ENCODE results near the gene CAPN2. TPM values are rescaled to one million over a fixed set of nuclear protein-coding genes. Genes with fewer than 3 reads are reported as not detected.

Gene CAPN2
- total RNA-seq, 1 experiment from 2014 or later, result 459 TPM

GRCh38 chr1:223792046-223792445 lies 79.7 kb downstream of the CAPN2 start:
- Histone ChIP-seq H3F3A (ENCODE audit: insufficient read depth, low read depth) (peaks cover 7% of the 10 kb centered on the region), H3K79me2 (ENCODE audit: low read depth) (no peaks in the 10 kb centered on the region), H3K36me3 (ENCODE audit: low read depth) (peaks cover 17% of the 10 kb centered on the region; the same call in 1 of the 2 replicates), H2AFZ (no peak overlapping the region), H3K9me3 (ENCODE audit: insufficient read depth, low read depth) (no peaks in the 10 kb centered on the region), H3K4me1 (replicated peaks; ENCODE audit: insufficient read depth) (peaks cover 20% of the 10 kb centered on the region), H4K20me1 (ENCODE audit: insufficient read depth) (no peaks in the 10 kb centered on the region), H3K27me3 (ENCODE audit: insufficient read depth, low read depth) (no peaks in the 10 kb centered on the region), H3K27ac (no peak overlapping the region), H3K9me2 (ENCODE audit: insufficient read depth) (no peaks in the 10 kb centered on the region), H3K4me3 (no peak overlapping the region), H3K4me2 (no peak overlapping the region)
- CTCF ChIA-PET, result interaction anchor here (0.6 kb wide), 1 partner anchor 55 kb away, joined by 3 read pairs; no protein-coding TSS in a partner anchor
- intact Hi-C loops (cut with micrococcal nuclease; ENCODE audit: unreplicated experiment), result no loop called here
- POLR2A ChIA-PET (ENCODE audit: unreplicated experiment), result no interaction called here
- TF ChIP-seq EZH2 (IDR thresholded peaks at IDR 0.05; ENCODE audit: low read depth) (no peak), CTCF (conservative IDR thresholded peaks at IDR 0.05) (no peak)
- no peak for DNase-seq
- no TSS peak for BruUV-seq (replicated peaks)

GRCh38 chr1:223793716-223794115 lies 81.4 kb downstream of the CAPN2 start:
- no peaks in the 10 kb centered on the region for H3K9me3 ChIP-seq (ENCODE audit: insufficient read depth, low read depth)
- H3K4me3 ChIP-seq, result no peak overlapping the region
- TF ChIP-seq CTCF (conservative IDR thresholded peaks at IDR 0.05), result no peak
- no peak for TF ChIP-seq EZH2 (IDR thresholded peaks at IDR 0.05; ENCODE audit: low read depth)
- ChIA-PET POLR2A (ENCODE audit: unreplicated experiment) (interaction anchor here (0.6 kb wide), 5 partner anchors 22 to 94 kb away, joined by 4 to 8 read pairs (median 4); no protein-coding TSS in a partner anchor), CTCF (no interaction called here)
- H3K4me1 ChIP-seq (replicated peaks; ENCODE audit: insufficient read depth), result peaks cover 20% of the 10 kb centered on the region
- no peaks in the 10 kb centered on the region for H3K9me2 ChIP-seq (ENCODE audit: insufficient read depth)
- H3K27me3 ChIP-seq (ENCODE audit: insufficient read depth, low read depth), result no peaks in the 10 kb centered on the region
- H3K27ac ChIP-seq, result peak overlapping the region; percentile 52; the same call in 1 of the 2 replicates
- BruUV-seq (replicated peaks), result no TSS peak
- H3F3A ChIP-seq (ENCODE audit: insufficient read depth, low read depth), result peaks cover 7% of the 10 kb centered on the region
- H4K20me1 ChIP-seq (ENCODE audit: insufficient read depth), result no peaks in the 10 kb centered on the region
- no peak for DNase-seq
- H3K36me3 ChIP-seq (ENCODE audit: low read depth), result peaks cover 17% of the 10 kb centered on the region; the same call in 1 of the 2 replicates
- no peaks in the 10 kb centered on the region for H3K79me2 ChIP-seq (ENCODE audit: low read depth)
- no peak overlapping the region for H2AFZ ChIP-seq
- H3K4me2 ChIP-seq, result peak overlapping the region; percentile 46; the same call in 1 of the 2 replicates
- intact Hi-C loops (cut with micrococcal nuclease; ENCODE audit: unreplicated experiment), result loop anchor here (1.0 kb wide), 1 partner anchor 21 kb away; no protein-coding TSS in a partner anchor

GRCh38 chr1:223794136-223794880 lies 82.0 kb downstream of the CAPN2 start:
- no peak overlapping the region for H3K4me3 ChIP-seq
- no peaks in the 10 kb centered on the region for H3K9me2 ChIP-seq (ENCODE audit: insufficient read depth)
- H4K20me1 ChIP-seq (ENCODE audit: insufficient read depth), result no peaks in the 10 kb centered on the region
- intact Hi-C loops (cut with micrococcal nuclease; ENCODE audit: unreplicated experiment), result loop anchor here (1.0 kb wide), 1 partner anchor 22 kb away; no protein-coding TSS in a partner anchor
- no peaks in the 10 kb centered on the region for H3K27me3 ChIP-seq (ENCODE audit: insufficient read depth, low read depth)
- H3K27ac ChIP-seq, result peak overlapping the region; percentile 52
- H3K4me1 ChIP-seq (replicated peaks; ENCODE audit: insufficient read depth), result peaks cover 20% of the 10 kb centered on the region
- no peaks in the 10 kb centered on the region for H3K9me3 ChIP-seq (ENCODE audit: insufficient read depth, low read depth)
- CTCF ChIA-PET, result interaction anchor here (0.6 kb wide), 1 partner anchor 96 kb away, joined by 4 read pairs; no protein-coding TSS in a partner anchor
- TF ChIP-seq CTCF (conservative IDR thresholded peaks at IDR 0.05) (no peak), EZH2 (IDR thresholded peaks at IDR 0.05; ENCODE audit: low read depth) (no peak)
- DNase-seq, result peak in 1 of 2 experiments; percentile 85
- no peak overlapping the region for H2AFZ ChIP-seq
- H3K36me3 ChIP-seq (ENCODE audit: low read depth), result peaks cover 19% of the 10 kb centered on the region; the same call in 1 of the 2 replicates
- POLR2A ChIA-PET (ENCODE audit: unreplicated experiment), result interaction anchor here (0.6 kb wide), 5 partner anchors 22 to 94 kb away, joined by 4 to 8 read pairs (median 4); no protein-coding TSS in a partner anchor
- H3K4me2 ChIP-seq, result peak overlapping the region; percentile 46
- no TSS peak for BruUV-seq (replicated peaks)
- H3F3A ChIP-seq (ENCODE audit: insufficient read depth, low read depth), result peaks cover 7% of the 10 kb centered on the region
- H3K79me2 ChIP-seq (ENCODE audit: low read depth), result no peaks in the 10 kb centered on the region
